Mesendoderm (in vitro differentiated cells): ENCODE measurements around the gene PTPRG.

Source experiments
- DNase-seq: peaks from one replicate; pipeline ENCODE4 v3.0.0; 2013
- H2AK5ac ChIP-seq: 2 replicates; pipeline ENCODE4 v1.6.1; 2013; ENCODE audit warnings: low read length, inconsistent platforms
- H2BK120ac ChIP-seq: 2 replicates; pipeline ENCODE4 v1.6.1; 2013; ENCODE audit warnings: low read depth, mild to moderate bottlenecking, low read length, moderate library complexity, mixed read lengths
- H2BK15ac ChIP-seq: replicated peaks from 2 replicates; pipeline ENCODE4 v1.6.1; 2013; ENCODE audit warnings: low read depth, mild to moderate bottlenecking, moderate library complexity
- H2BK5ac ChIP-seq: 2 replicates; pipeline ENCODE4 v1.6.1; 2013; ENCODE audit warnings: low read length, inconsistent platforms
- H3K18ac ChIP-seq: 2 replicates; pipeline ENCODE4 v1.6.1; 2013; ENCODE audit warnings: mild to moderate bottlenecking, low read length, mixed read lengths
- H3K23ac ChIP-seq: one replicate; pipeline ENCODE4 v1.6.1; 2013; ENCODE audit warnings: low read length
- H3K27ac ChIP-seq: 2 replicates; pipeline ENCODE4 v1.5.1; 2013; ENCODE audit warnings: low read depth, mild to moderate bottlenecking, inconsistent platforms, low read length, moderate library complexity
- H3K27me3 ChIP-seq: 2 replicates; pipeline ENCODE4 v1.6.1; 2013; ENCODE audit warnings: low read length, control low read depth, mild to moderate bottlenecking, inconsistent platforms; ENCODE audit not compliant: insufficient read depth, poor library complexity
- H3K36me3 ChIP-seq: 2 replicates; pipeline ENCODE4 v1.6.1; 2013; ENCODE audit warnings: low read length, inconsistent platforms; ENCODE audit not compliant: control insufficient read depth, insufficient read depth
- H3K4ac ChIP-seq: one replicate; pipeline ENCODE4 v1.6.1; 2013; ENCODE audit warnings: low read depth, mild to moderate bottlenecking, low read length, moderate library complexity
- H3K4me1 ChIP-seq: 2 replicates; pipeline ENCODE4 v1.6.1; 2013; ENCODE audit warnings: low read depth, low read length, inconsistent platforms; ENCODE audit not compliant: control insufficient read depth
- H3K4me2 ChIP-seq: 2 replicates; pipeline ENCODE4 v1.6.1; 2013; ENCODE audit warnings: low read length
- H3K4me3 ChIP-seq: 2 replicates; pipeline ENCODE4 v1.5.1; 2013; ENCODE audit warnings: mild to moderate bottlenecking, low read length
- H3K56ac ChIP-seq: one replicate; pipeline ENCODE4 v1.6.1; 2013; ENCODE audit warnings: low read length
- H3K79me1 ChIP-seq: 2 replicates; pipeline ENCODE4 v1.6.1; 2013; ENCODE audit warnings: low read length, inconsistent platforms
- H3K79me2 ChIP-seq: 2 replicates; pipeline ENCODE4 v1.6.1; 2013; ENCODE audit warnings: mild to moderate bottlenecking, low read length; ENCODE audit not compliant: control insufficient read depth, insufficient read depth
- H3K9ac ChIP-seq: 2 replicates; pipeline ENCODE4 v1.6.1; 2013; ENCODE audit warnings: low read length, inconsistent platforms
- H4K5ac ChIP-seq: one replicate; pipeline ENCODE4 v1.6.1; 2013; ENCODE audit warnings: low read length
- H4K8ac ChIP-seq: one replicate; pipeline ENCODE4 v1.6.1; 2013; ENCODE audit warnings: low read depth, mild to moderate bottlenecking, control low read depth, low read length, moderate library complexity
- WGBS: extraction: QIAGEN DNeasy Blood & Tissue Kit; methylation state at CpG from one replicate; pipeline ENCODE4 v1.1.7; 2013; ENCODE audit warnings: low lambda C conversion rate, missing lambda C conversion rate; ENCODE audit not compliant: insufficient coverage; ENCODE audit errors: extremely low coverage; 5-methylcytosine and 5-hydroxymethylcytosine counted together

The PTPRG gene

DNA sequence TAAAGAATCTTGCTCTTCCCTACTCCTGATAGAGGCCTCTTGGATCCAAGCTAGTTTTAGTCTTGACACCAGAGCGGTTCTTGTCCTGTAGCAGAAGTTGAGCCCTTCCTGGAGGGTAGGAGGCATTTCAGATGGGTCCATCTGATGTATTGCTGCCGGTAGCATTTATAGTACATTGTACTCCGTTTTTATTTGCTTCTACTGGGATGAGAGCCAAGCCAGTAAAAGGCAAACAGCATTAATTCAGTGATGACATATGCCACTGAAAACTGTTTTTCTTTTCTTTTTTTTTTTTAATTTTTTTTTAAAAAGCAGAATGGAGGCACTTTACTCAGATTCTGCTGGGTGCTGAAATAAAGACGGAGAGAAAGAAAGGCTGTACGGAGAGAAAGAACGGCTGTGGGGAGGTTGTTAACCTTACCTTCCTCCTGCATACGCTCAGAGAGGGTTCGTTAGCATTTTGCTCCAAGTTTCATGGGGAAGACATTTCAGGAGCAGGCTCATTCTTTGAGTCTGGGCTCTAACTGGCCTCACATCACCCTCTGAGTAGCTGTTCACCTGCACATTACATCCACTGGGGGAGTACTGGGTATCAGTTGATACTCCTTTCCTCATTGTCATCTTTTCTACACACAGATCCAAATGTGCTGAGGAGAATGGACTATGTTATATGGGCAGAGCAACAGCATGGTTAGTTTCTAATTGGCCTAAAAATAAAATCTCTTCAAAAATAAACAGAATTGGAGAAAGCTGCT is 650.5 kb downstream of the PTPRG start:
- Histone ChIP-seq H3K4me1 (no peaks in the 10 kb centered on the region), H2BK15ac (no peak overlapping the region), H4K8ac (no peak overlapping the region), H3K4me3 (no peak overlapping the region), H2BK5ac (no peak overlapping the region), H3K36me3 (no peaks in the 10 kb centered on the region), H2BK120ac (no peak overlapping the region), H3K56ac (no peak overlapping the region), H3K27ac (no peak overlapping the region), H3K4me2 (no peak overlapping the region), H3K23ac (no peak overlapping the region), H3K4ac (no peak overlapping the region), H3K79me1 (peaks cover 2% of the 10 kb centered on the region), H3K9ac (no peak overlapping the region), H3K79me2 (no peaks in the 10 kb centered on the region), H3K27me3 (no peaks in the 10 kb centered on the region), H2AK5ac (no peak overlapping the region), H3K18ac (no peak overlapping the region), H4K5ac (no peak overlapping the region)
- DNase-seq, result peak; percentile 46
- WGBS, result no CpG with 5 or more reads among the region's 8 CpGs

DNA sequence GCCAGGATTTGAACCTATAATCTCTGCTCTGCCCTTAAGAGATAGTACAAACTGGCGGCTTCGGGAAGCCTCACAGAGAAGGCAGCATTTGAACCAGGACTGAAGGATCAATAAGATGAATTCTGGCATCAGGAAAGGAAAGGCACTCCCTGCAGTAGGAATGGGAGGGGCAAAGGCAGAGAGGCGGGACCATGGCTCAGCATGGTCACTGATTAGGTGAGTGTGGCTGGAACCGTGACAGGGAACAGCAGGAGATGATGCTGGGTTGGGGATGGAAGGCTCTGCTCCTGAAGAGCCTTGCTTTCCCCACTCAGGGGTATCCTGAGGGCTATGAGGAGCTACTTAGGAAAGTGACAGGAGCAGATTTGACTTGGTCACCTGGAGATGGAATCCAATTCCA is 653.5 kb downstream of the PTPRG start:
- H2BK120ac ChIP-seq, result no peak overlapping the region
- no peak overlapping the region for H3K4ac ChIP-seq
- no peak overlapping the region for H3K4me2 ChIP-seq
- DNase-seq, result peak; percentile 28
- no peak overlapping the region for H3K56ac ChIP-seq
- WGBS, result no CpG with 5 or more reads among the region's 4 CpGs
- peaks cover 2% of the 10 kb centered on the region for H3K79me1 ChIP-seq
- no peak overlapping the region for H3K9ac ChIP-seq
- no peak overlapping the region for H2BK15ac ChIP-seq
- no peak overlapping the region for H3K4me3 ChIP-seq
- H3K4me1 ChIP-seq, result no peaks in the 10 kb centered on the region
- H3K27me3 ChIP-seq, result no peaks in the 10 kb centered on the region
- H4K5ac ChIP-seq, result no peak overlapping the region
- no peak overlapping the region for H2BK5ac ChIP-seq
- no peak overlapping the region for H4K8ac ChIP-seq
- no peaks in the 10 kb centered on the region for H3K36me3 ChIP-seq
- no peak overlapping the region for H3K23ac ChIP-seq
- H3K79me2 ChIP-seq, result no peaks in the 10 kb centered on the region
- no peak overlapping the region for H3K18ac ChIP-seq
- H3K27ac ChIP-seq, result no peak overlapping the region
- H2AK5ac ChIP-seq, result no peak overlapping the region

DNA sequence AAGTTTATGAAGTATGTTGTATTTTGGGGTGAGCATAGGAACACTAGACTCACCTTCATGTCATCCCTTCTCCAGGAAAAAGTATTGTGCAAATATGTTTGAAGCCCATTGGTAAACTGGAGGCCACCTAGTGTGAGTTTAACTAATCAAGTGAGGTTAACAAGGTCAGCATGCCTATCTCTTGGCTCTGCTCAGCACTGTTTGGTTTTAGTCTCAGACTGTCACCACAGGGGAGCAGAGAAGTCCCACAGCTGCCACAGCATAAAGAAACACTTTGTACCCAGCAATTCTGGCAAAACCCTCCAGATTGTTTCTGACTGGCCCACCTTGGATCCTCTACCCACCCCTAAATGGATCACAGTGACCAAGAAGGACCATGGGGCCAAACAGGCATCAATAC is 659.2 kb downstream of the PTPRG start:
- H3K79me2 ChIP-seq, result no peaks in the 10 kb centered on the region
- H3K4me3 ChIP-seq, result no peak overlapping the region
- H3K18ac ChIP-seq, result no peak overlapping the region
- H3K4ac ChIP-seq, result no peak overlapping the region
- no peak overlapping the region for H3K56ac ChIP-seq
- H4K8ac ChIP-seq, result no peak overlapping the region
- H3K4me2 ChIP-seq, result no peak overlapping the region
- H3K23ac ChIP-seq, result no peak overlapping the region
- H3K9ac ChIP-seq, result no peak overlapping the region
- no peak overlapping the region for H2BK5ac ChIP-seq
- H2BK15ac ChIP-seq, result no peak overlapping the region
- H2BK120ac ChIP-seq, result no peak overlapping the region
- H2AK5ac ChIP-seq, result no peak overlapping the region
- peak; percentile 25 for DNase-seq
- no peaks in the 10 kb centered on the region for H3K4me1 ChIP-seq
- no peaks in the 10 kb centered on the region for H3K27me3 ChIP-seq
- no peak overlapping the region for H3K27ac ChIP-seq
- no peak overlapping the region for H4K5ac ChIP-seq
- H3K36me3 ChIP-seq, result peaks cover 4% of the 10 kb centered on the region
- H3K79me1 ChIP-seq, result no peaks in the 10 kb centered on the region

DNA sequence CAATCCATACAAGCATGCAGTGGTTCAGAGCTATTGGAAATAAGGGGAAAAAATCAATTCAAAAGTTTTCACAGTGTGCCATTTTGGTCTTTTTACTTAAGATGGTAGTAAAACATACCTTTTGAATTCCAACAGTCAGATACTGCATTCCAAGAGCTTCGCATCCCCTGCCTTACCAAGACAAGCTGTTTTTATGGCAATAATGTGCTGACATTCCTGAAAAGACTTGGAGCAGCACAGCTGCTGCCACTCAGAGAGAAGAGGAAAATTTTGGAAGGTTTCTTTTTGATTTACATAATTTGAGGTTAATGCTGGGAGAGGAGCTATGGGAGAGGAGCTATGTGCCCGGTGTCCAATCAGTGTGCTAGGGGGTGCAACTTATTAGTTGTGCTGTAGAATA is 663.7 kb downstream of the PTPRG start:
- no peak overlapping the region for H2AK5ac ChIP-seq
- H3K79me1 ChIP-seq, result no peaks in the 10 kb centered on the region
- no peak overlapping the region for H3K27ac ChIP-seq
- H3K4me1 ChIP-seq, result no peaks in the 10 kb centered on the region
- no peak overlapping the region for H3K23ac ChIP-seq
- no peaks in the 10 kb centered on the region for H3K79me2 ChIP-seq
- no peak overlapping the region for H3K18ac ChIP-seq
- peak; percentile 32 for DNase-seq
- no CpG with 5 or more reads among the region's 2 CpGs for WGBS
- H3K4me3 ChIP-seq, result no peak overlapping the region
- H3K27me3 ChIP-seq, result no peaks in the 10 kb centered on the region
- peaks cover 7% of the 10 kb centered on the region for H3K36me3 ChIP-seq
- H3K9ac ChIP-seq, result no peak overlapping the region
- H3K4me2 ChIP-seq, result no peak overlapping the region
- no peak overlapping the region for H3K56ac ChIP-seq
- H4K5ac ChIP-seq, result no peak overlapping the region
- no peak overlapping the region for H2BK120ac ChIP-seq
- no peak overlapping the region for H4K8ac ChIP-seq
- H2BK5ac ChIP-seq, result no peak overlapping the region
- H2BK15ac ChIP-seq, result no peak overlapping the region
- H3K4ac ChIP-seq, result no peak overlapping the region

DNA sequence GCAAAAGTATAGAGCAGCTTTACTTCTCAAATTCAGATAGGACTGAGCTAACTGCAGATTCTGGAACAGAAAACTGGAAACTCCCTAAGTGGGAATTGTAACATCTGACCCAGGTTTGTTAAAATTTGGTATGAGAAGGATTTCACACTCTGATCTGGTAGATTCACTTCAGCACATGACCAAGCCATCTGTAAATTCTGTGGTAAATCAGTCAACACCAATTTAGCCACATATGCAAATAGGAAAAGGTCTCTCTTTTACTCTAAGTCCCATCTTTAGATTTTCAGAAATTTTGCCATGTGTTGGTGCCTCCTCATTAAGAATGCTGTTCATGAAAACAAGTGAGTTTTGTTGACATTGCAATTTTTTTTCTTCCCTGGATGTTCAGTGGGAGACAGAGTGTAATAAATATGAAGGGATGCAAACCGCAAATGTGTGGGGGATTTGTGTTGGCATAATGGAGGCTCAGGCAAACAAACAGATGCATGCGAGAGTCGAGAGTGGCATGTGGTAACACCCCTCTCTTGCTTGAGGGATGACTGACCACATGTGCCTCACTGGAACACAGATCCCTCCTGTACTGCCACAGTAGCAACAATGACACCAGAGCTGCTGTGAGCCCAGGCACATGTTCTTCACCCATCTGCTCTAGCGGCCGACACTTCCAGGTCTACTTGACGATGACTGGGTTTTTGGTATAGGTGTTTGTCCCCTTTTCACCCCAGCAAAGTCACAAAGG is 665.4 kb downstream of the PTPRG start:
- DNase-seq, result no peak
- H3K36me3 ChIP-seq, result peaks cover 6% of the 10 kb centered on the region
- no peak overlapping the region for H3K4ac ChIP-seq
- no peaks in the 10 kb centered on the region for H3K4me1 ChIP-seq
- no peak overlapping the region for H4K8ac ChIP-seq
- H3K56ac ChIP-seq, result no peak overlapping the region
- no peak overlapping the region for H4K5ac ChIP-seq
- H3K79me2 ChIP-seq, result no peaks in the 10 kb centered on the region
- no peak overlapping the region for H3K9ac ChIP-seq
- H3K4me2 ChIP-seq, result no peak overlapping the region
- H3K27me3 ChIP-seq, result no peaks in the 10 kb centered on the region
- no peaks in the 10 kb centered on the region for H3K79me1 ChIP-seq
- H2BK5ac ChIP-seq, result no peak overlapping the region
- H2BK120ac ChIP-seq, result no peak overlapping the region
- no peak overlapping the region for H2BK15ac ChIP-seq
- H3K18ac ChIP-seq, result no peak overlapping the region
- no peak overlapping the region for H2AK5ac ChIP-seq
- H3K23ac ChIP-seq, result no peak overlapping the region
- WGBS, result no CpG with 5 or more reads among the region's 6 CpGs
- H3K27ac ChIP-seq, result no peak overlapping the region
- no peak overlapping the region for H3K4me3 ChIP-seq
